ENCODE measurements around the gene AGRN.
"Not testable (repeated sequence)": the region's sequence is repeated elsewhere in the genome, so short reads cannot be mapped to it uniquely, and the experiment has no call there.

The AGRN gene

GRCh38 chr1:1000357-1001056, 19.4 kb upstream of the AGRN start:
- peak; percentile 48 to 53 for DNase-seq (ENCODE audit: low read depth in 1 of 2, low spot score in 1 of 2)

GRCh38 chr1:1001057-1001783, 18.7 kb upstream of the AGRN start:
- no peak for DNase-seq (ENCODE audit: low read depth in 1 of 2, low spot score in 1 of 2)

GRCh38 chr1:1003618-1004419, 16.1 kb upstream of the AGRN start:
- no peak for DNase-seq (ENCODE audit: low read depth in 1 of 2, low spot score in 1 of 2)

GRCh38 chr1:1004420-1004779, 15.5 kb upstream of the AGRN start:
- no peak for DNase-seq (ENCODE audit: low read depth in 1 of 2, low spot score in 1 of 2)

- no peak for DNase-seq (ENCODE audit: low read depth in 1 of 2, low spot score in 1 of 2)
These were observed 14.9 kb upstream of the AGRN start for GRCh38 chr1:1004780-1005697.

GRCh38 chr1:1005774-1006304, 14.1 kb upstream of the AGRN start:
- no peak for DNase-seq (ENCODE audit: low read depth in 1 of 2, low spot score in 1 of 2)

- no peak for DNase-seq (ENCODE audit: low read depth in 1 of 2, low spot score in 1 of 2)
These were observed 13.4 kb upstream of the AGRN start for GRCh38 chr1:1006305-1007159.

GRCh38 chr1:1010131-1010530, 9.8 kb upstream of the AGRN start:
- not testable (repeated sequence) for DNase-seq (ENCODE audit: low read depth in 1 of 2, low spot score in 1 of 2)

GRCh38 chr1:1011396-1011949, 8.4 kb upstream of the AGRN start:
- DNase-seq (ENCODE audit: low read depth in 1 of 2, low spot score in 1 of 2) = no peak

- DNase-seq (ENCODE audit: low read depth in 1 of 2, low spot score in 1 of 2) = not testable (repeated sequence)
These were observed 7.2 kb upstream of the AGRN start for GRCh38 chr1:1012736-1013104.

- DNase-seq (ENCODE audit: low read depth in 1 of 2, low spot score in 1 of 2) = peak; percentile 62 to 75
These were observed 6.6 kb upstream of the AGRN start, which contains the start of gene ISG15 for GRCh38 chr1:1013105-1013921. TSS of gene ISG15 (plus strand) at chr1:1013497. CDS start at chr1:1013574, 77 bp downstream.

GRCh38 chr1:1013922-1014648, 5.8 kb upstream of the AGRN start:
- DNase-seq (ENCODE audit: low read depth in 1 of 2, low spot score in 1 of 2) = no peak

- DNase-seq (ENCODE audit: low read depth in 1 of 2, low spot score in 1 of 2) = no peak
These were observed 4.9 kb upstream of the AGRN start for GRCh38 chr1:1014799-1015681.

GRCh38 chr1:1017397-1018320, 2.3 kb upstream of the AGRN start:
- not testable (repeated sequence) for DNase-seq (ENCODE audit: low read depth in 1 of 2, low spot score in 1 of 2)

- DNase-seq (ENCODE audit: low read depth in 1 of 2, low spot score in 1 of 2) = not testable (repeated sequence)
These were observed 1.6 kb upstream of the AGRN start for GRCh38 chr1:1018321-1018685.

All from activated CD4-positive, alpha-beta T cell treated with anti-CD3 and anti-CD28 coated beads, Interleukin-2, amount 50 U/mL, for 24 hours (primary cell).